Liver (tissue), 3 donors: ENCODE data around the gene ACTL10.

ENCODE experiments used
- CTCF ChIP-seq: fragments of 150-350 bp; IDR thresholded peaks from 2 replicates; pipeline ENCODE4 v1.5.1; 2017; ENCODE audit warnings: improper control_type of control experiment, low read depth, low read length; ENCODE audit not compliant: missing input control
- FOXA1 ChIP-seq: IDR thresholded peaks from 2 replicates; pipeline ENCODE4 v1.6.1; 2016; ENCODE audit warnings: antibody characterized with exemption
- GABPA ChIP-seq, 2 donors: IDR thresholded peaks in 1 of 2; conservative IDR thresholded peaks in 1 of 2; 2 replicates each; pipeline ENCODE4 v1.6.1; 2016; ENCODE audit warnings: antibody characterized with exemption in 2 of 2, mild to moderate bottlenecking in 1 of 2, moderate library complexity in 1 of 2
- MAX ChIP-seq: IDR thresholded peaks from 2 replicates; pipeline ENCODE4 v1.6.1; 2016; ENCODE audit warnings: antibody characterized with exemption
- RAD21 ChIP-seq, 2 donors: IDR thresholded peaks; 2 replicates each; pipeline ENCODE4 v1.6.1; 2016; ENCODE audit warnings: antibody characterized with exemption in 2 of 2, mild to moderate bottlenecking in 2 of 2
- REST ChIP-seq: IDR thresholded peaks from 2 replicates; pipeline ENCODE4 v1.6.1; 2016; ENCODE audit warnings: antibody characterized with exemption, mild to moderate bottlenecking
- SP1 ChIP-seq: IDR thresholded peaks from 2 replicates; pipeline ENCODE4 v1.6.1; 2018; ENCODE audit warnings: antibody characterized with exemption, mild to moderate bottlenecking
- YY1 ChIP-seq: IDR thresholded peaks from 2 replicates; pipeline ENCODE4 v1.6.1; 2016; ENCODE audit warnings: antibody characterized with exemption, mild to moderate bottlenecking
- donor health status: healthy.
- donor health status: healthy.

GRCh38 chr20:33686100-33686983 lies 19.6 kb downstream of the ACTL10 start, which contains the start of gene E2F1:
- TF ChIP-seq YY1: peak; percentile 22
- TF ChIP-seq SP1: no peak
- no peak for TF ChIP-seq REST
- peak; percentile 31 for TF ChIP-seq CTCF
- peak in 1 of 2 donors; percentile 12 for TF ChIP-seq RAD21 (IDR thresholded peaks at IDR 0.05)
- no peak for TF ChIP-seq MAX
- no peak for TF ChIP-seq FOXA1
- no peak for TF ChIP-seq GABPA (IDR thresholded peaks at IDR 0.05 in 1 of 2, conservative IDR thresholded peaks at IDR 0.05 in 1 of 2)
